ENCODE results near the gene E2F7. TPM values are rescaled to one million over a fixed set of nuclear protein-coding genes. Genes with fewer than 3 reads are reported as not detected.

Gene E2F7
- total and polyA plus RNA-seq, 2 of the 4 experiments (the other 2 are of a cell fraction) = 6.0 to 8.1 TPM

DNA sequence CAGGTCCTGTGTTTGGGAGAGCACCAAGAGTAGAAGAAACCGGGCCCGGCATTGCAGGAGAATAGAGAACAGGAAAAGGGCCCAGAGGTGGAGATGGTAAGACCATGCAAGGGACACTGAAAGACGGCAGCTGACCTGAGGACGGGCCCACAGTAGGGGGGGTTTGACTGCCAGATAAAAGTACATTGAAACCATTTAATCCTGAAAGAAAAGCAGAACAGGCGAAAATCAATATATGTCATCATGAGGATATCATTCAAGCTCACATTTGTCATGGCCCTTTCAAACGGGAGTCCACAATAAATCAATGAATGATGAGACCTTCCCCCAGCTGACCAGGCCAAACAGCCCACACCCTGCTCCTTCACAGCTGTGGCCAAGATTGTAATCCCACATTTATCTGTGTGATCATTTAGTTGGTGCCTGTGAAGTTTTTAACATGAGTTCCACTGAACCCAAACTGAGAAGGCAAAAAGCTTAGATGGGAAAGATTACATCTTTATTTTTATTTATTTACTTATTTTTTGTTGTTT lies 39.5 kb downstream of the E2F7 start:
- H2BK120ac ChIP-seq (ENCODE audit: low read depth, low read length) = no peak overlapping the region
- in situ Hi-C loops (cut with MboI; ENCODE audit: low sequenced_read_pairs) (no loop called here), intact Hi-C loops (cut with micrococcal nuclease) (no loop called here), dilution Hi-C loops (cut with HindIII; ENCODE audit: low sequenced_read_pairs, unreplicated experiment) (no loop called here)
- no peak overlapping the region for H3K23ac ChIP-seq (ENCODE audit: low read depth, low read length)
- no peak overlapping the region for H2BK5ac ChIP-seq (ENCODE audit: low read depth, low read length, poor library complexity, severe bottlenecking)
- WGBS, 2 experiments (ENCODE audit: extremely low coverage in 2 of 2, insufficient read length in 1 of 2) = no CpG with 5 or more reads among the region's 6 CpGs
- no peak overlapping the region for H3K4me2 ChIP-seq (ENCODE audit: low read depth, low read length)
- H3K14ac ChIP-seq (replicated peaks; ENCODE audit: low read depth, low read length) = no peak overlapping the region
- H2BK20ac ChIP-seq (ENCODE audit: low read depth, low read length) = no peak overlapping the region
- no peaks in the 10 kb centered on the region for H3K9me3 ChIP-seq (ENCODE audit: control insufficient read depth, insufficient read depth, low read length)
- no TSS peak for BruUV-seq (replicated peaks)
- ATAC-seq (ENCODE audit: low read depth) = no peak
- no peaks in the 10 kb centered on the region for H3K27me3 ChIP-seq (ENCODE audit: control insufficient read depth, insufficient read depth, low read length)
- DNase-seq = no peak
- TF ChIP-seq CHD1 (IDR thresholded peaks at IDR 0.05; ENCODE audit: low read depth, low read length) (no peak), MAFK (IDR thresholded peaks at IDR 0.05; ENCODE audit: low read depth, low read length) (no peak), MXI1 (IDR thresholded peaks at IDR 0.05; ENCODE audit: borderline replicate concordance, low read depth, low read length) (no peak), SMC3 (IDR thresholded peaks at IDR 0.05; ENCODE audit: low read depth, low read length) (no peak), CEBPB (IDR thresholded peaks at IDR 0.05; ENCODE audit: low read depth, low read length) (no peak), POLR2A (IDR thresholded peaks at IDR 0.05; ENCODE audit: low read depth, low read length) (no peak), MAZ (IDR thresholded peaks at IDR 0.05; ENCODE audit: borderline replicate concordance, low read depth, low read length) (no peak), BHLHE40 (IDR thresholded peaks at IDR 0.05; ENCODE audit: low read depth, low read length) (no peak), RFX5 (IDR thresholded peaks at IDR 0.05; ENCODE audit: low read depth, low read length) (no peak), NFE2L2 (IDR thresholded peaks at IDR 0.05; ENCODE audit: low read depth, low read length) (no peak), FOS (IDR thresholded peaks at IDR 0.05; ENCODE audit: low read depth, low read length) (no peak), RAD21 (IDR thresholded peaks at IDR 0.05; ENCODE audit: low read length) (no peak), RCOR1 (IDR thresholded peaks at IDR 0.05; ENCODE audit: insufficient replicate concordance, low read length) (no peak)
- TF ChIP-seq, protein P1, sequence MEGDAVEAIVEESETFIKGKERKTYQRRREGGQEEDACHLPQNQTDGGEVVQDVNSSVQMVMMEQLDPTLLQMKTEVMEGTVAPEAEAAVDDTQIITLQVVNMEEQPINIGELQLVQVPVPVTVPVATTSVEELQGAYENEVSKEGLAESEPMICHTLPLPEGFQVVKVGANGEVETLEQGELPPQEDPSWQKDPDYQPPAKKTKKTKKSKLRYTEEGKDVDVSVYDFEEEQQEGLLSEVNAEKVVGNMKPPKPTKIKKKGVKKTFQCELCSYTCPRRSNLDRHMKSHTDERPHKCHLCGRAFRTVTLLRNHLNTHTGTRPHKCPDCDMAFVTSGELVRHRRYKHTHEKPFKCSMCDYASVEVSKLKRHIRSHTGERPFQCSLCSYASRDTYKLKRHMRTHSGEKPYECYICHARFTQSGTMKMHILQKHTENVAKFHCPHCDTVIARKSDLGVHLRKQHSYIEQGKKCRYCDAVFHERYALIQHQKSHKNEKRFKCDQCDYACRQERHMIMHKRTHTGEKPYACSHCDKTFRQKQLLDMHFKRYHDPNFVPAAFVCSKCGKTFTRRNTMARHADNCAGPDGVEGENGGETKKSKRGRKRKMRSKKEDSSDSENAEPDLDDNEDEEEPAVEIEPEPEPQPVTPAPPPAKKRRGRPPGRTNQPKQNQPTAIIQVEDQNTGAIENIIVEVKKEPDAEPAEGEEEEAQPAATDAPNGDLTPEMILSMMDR (conservative IDR thresholded peaks at IDR 0.05; ENCODE audit: low read depth, low read length) = no peak
- TF ChIP-seq, protein P2, sequence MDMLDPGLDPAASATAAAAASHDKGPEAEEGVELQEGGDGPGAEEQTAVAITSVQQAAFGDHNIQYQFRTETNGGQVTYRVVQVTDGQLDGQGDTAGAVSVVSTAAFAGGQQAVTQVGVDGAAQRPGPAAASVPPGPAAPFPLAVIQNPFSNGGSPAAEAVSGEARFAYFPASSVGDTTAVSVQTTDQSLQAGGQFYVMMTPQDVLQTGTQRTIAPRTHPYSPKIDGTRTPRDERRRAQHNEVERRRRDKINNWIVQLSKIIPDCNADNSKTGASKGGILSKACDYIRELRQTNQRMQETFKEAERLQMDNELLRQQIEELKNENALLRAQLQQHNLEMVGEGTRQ (IDR thresholded peaks at IDR 0.05; ENCODE audit: low read depth, low read length) = no peak
- TF ChIP-seq, protein P3, sequence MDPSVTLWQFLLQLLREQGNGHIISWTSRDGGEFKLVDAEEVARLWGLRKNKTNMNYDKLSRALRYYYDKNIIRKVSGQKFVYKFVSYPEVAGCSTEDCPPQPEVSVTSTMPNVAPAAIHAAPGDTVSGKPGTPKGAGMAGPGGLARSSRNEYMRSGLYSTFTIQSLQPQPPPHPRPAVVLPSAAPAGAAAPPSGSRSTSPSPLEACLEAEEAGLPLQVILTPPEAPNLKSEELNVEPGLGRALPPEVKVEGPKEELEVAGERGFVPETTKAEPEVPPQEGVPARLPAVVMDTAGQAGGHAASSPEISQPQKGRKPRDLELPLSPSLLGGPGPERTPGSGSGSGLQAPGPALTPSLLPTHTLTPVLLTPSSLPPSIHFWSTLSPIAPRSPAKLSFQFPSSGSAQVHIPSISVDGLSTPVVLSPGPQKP (IDR thresholded peaks at IDR 0.05; ENCODE audit: borderline replicate concordance, low read depth, low read length) = no peak
- no peak overlapping the region for H3K18ac ChIP-seq (ENCODE audit: low read depth, low read length)
- no peak overlapping the region for H3K9ac ChIP-seq (ENCODE audit: low read depth, low read length)
- ChIA-PET POLR2A (ENCODE audit: unreplicated experiment) (no interaction called here), CTCF (interaction anchor here (1.8 kb wide), 1 partner anchor 15 kb away, joined by 7 read pairs; no protein-coding TSS in a partner anchor)
- H2BK15ac ChIP-seq (ENCODE audit: low read depth, low read length) = no peak overlapping the region
- no peak overlapping the region for H2AFZ ChIP-seq (replicated peaks; ENCODE audit: low read length, poor library complexity)
- H4K91ac ChIP-seq (ENCODE audit: insufficient read depth, low read depth, low read length) = no peak overlapping the region
- H2AK9ac ChIP-seq (replicated peaks; ENCODE audit: low read depth, low read length, poor library complexity) = no peak overlapping the region
- no peak overlapping the region for H2AK5ac ChIP-seq (ENCODE audit: low read depth, low read length)
- H3K27ac ChIP-seq (ENCODE audit: insufficient read depth, low read length) = no peak overlapping the region
- H4K8ac ChIP-seq (ENCODE audit: low read depth in 2 of 2, low read length in 2 of 2) = no peak overlapping the region
- no peaks in the 10 kb centered on the region for H3K4me1 ChIP-seq (ENCODE audit: control insufficient read depth, insufficient read depth, low read length)
- H4K20me1 ChIP-seq (ENCODE audit: insufficient read depth, low read length) = no peaks in the 10 kb centered on the region
- H3K79me1 ChIP-seq (ENCODE audit: low read depth in 1 of 2, low read length in 2 of 2) = peaks cover 0 to 6% of the 10 kb centered on the region in 2 experiments; a peak in 3 of 4 replicates
- H4K5ac ChIP-seq (ENCODE audit: low read depth, low read length) = no peak overlapping the region
- H3K36me3 ChIP-seq (ENCODE audit: control insufficient read depth, insufficient read depth, low read length) = peaks cover 10% of the 10 kb centered on the region
- no peak overlapping the region for H3K4me3 ChIP-seq (ENCODE audit: insufficient read depth, low read depth, low read length)
- peaks cover 6% of the 10 kb centered on the region; the same call in 1 of the 2 replicates for H3K9me1 ChIP-seq (ENCODE audit: insufficient read depth, low read length)
- no peak overlapping the region for H3K4ac ChIP-seq (ENCODE audit: low read depth, low read length)
- no peak overlapping the region for H3K56ac ChIP-seq (ENCODE audit: extremely low read depth, insufficient read depth, low read length)

Data from IMR-90 (cell line).